ENCODE results near the gene DNAH2. TPM values are rescaled to one million over a fixed set of nuclear protein-coding genes. Genes with fewer than 3 reads are reported as not detected.

DNAH2 gene
- total RNA-seq, 2 donors from 2014 or later = 0.09 to 4.9 TPM

- intact Hi-C loops (cut with DNase I) = loop anchor here (10.0 kb wide), 1 partner anchor 605 kb away; the partner anchor contains the start of genes DVL2 and PHF23
- Histone ChIP-seq H3K4me3 (no peak overlapping the region), H3K9me3 (no peaks in the 10 kb centered on the region), H3K27me3 (replicated peaks; ENCODE audit: insufficient read depth) (no peaks in the 10 kb centered on the region), H3K36me3 (no peaks in the 10 kb centered on the region), H3K27ac (peak overlapping the region; percentile 95 to 98), H3K4me1 (replicated peaks) (peaks cover 22% of the 10 kb centered on the region)
- no peak for DNase-seq (ENCODE audit: low spot score)
- 42% methylated on average over 6 of the region's 6 CpGs for WGBS
- TF ChIP-seq POLR2AphosphoS5 (IDR thresholded peaks at IDR 0.05) (peak; percentile 15), CTCF (IDR thresholded peaks at IDR 0.05) (no peak), POLR2A (IDR thresholded peaks at IDR 0.05) (no peak)
These were observed 121.8 kb downstream of the DNAH2 start for GRCh38 chr17:7839190-7839875.

- Histone ChIP-seq H3K4me1 (replicated peaks) (peaks cover 23% of the 10 kb centered on the region), H3K4me3 (no peak overlapping the region), H3K27ac (peak overlapping the region in 1 of 2 donors; percentile 98), H3K36me3 (no peaks in the 10 kb centered on the region), H3K9me3 (no peaks in the 10 kb centered on the region), H3K27me3 (replicated peaks; ENCODE audit: insufficient read depth) (no peaks in the 10 kb centered on the region)
- 29% methylated on average over 2 of the region's 2 CpGs for WGBS
- TF ChIP-seq POLR2AphosphoS5 (IDR thresholded peaks at IDR 0.05) (no peak), CTCF (IDR thresholded peaks at IDR 0.05) (no peak), POLR2A (IDR thresholded peaks at IDR 0.05) (no peak)
- intact Hi-C loops (cut with DNase I) = loop anchor here (5.0 to 10.0 kb wide), 3 partner anchors 315 to 605 kb away; partner anchors contain the start of genes DVL2, PER1 and PHF23
- DNase-seq (ENCODE audit: low spot score) = no peak
These were observed 122.3 kb downstream of the DNAH2 start for GRCh38 chr17:7839876-7840261.

- H3K4me3 ChIP-seq = no peak overlapping the region
- 43% methylated on average over 1 of the region's 1 CpG for WGBS
These were observed 122.9 kb downstream of the DNAH2 start for GRCh38 chr17:7840441-7840840.

GRCh38 chr17:7840875-7841274 is 123.3 kb downstream of the DNAH2 start:
- WGBS = 67% methylated on average over 1 of the region's 1 CpG
- peaks cover 33% of the 10 kb centered on the region for H3K4me1 ChIP-seq (replicated peaks)
- TF ChIP-seq POLR2AphosphoS5 (IDR thresholded peaks at IDR 0.05) (no peak), CTCF (IDR thresholded peaks at IDR 0.05) (no peak), POLR2A (IDR thresholded peaks at IDR 0.05) (no peak)
- H3K27ac ChIP-seq = peak overlapping the region; percentile 98 to 99
- no peak for DNase-seq (ENCODE audit: low spot score)
- H3K36me3 ChIP-seq = no peaks in the 10 kb centered on the region
- peak overlapping the region in 1 of 2 donors; percentile 67 for H3K4me3 ChIP-seq
- intact Hi-C loops (cut with DNase I) = loop anchor here (5.0 to 10.0 kb wide), 2 partner anchors 314 to 494 kb away; partner anchors contain the start of gene PER1
- H3K27me3 ChIP-seq (replicated peaks; ENCODE audit: insufficient read depth) = no peaks in the 10 kb centered on the region
- no peaks in the 10 kb centered on the region for H3K9me3 ChIP-seq

More at GRCh38 chr17:7840441-7840840, 122.9 kb downstream of the DNAH2 start:
- Histone ChIP-seq H3K27me3 (replicated peaks; ENCODE audit: insufficient read depth) (no peaks in the 10 kb centered on the region), H3K4me1 (replicated peaks) (peaks cover 28% of the 10 kb centered on the region), H3K36me3 (no peaks in the 10 kb centered on the region), H3K27ac (peak overlapping the region; percentile 98 to 99), H3K9me3 (no peaks in the 10 kb centered on the region)
- TF ChIP-seq CTCF (IDR thresholded peaks at IDR 0.05) (no peak), POLR2A (IDR thresholded peaks at IDR 0.05) (no peak), POLR2AphosphoS5 (IDR thresholded peaks at IDR 0.05) (no peak)
- intact Hi-C loops (cut with DNase I) = loop anchor here (5.0 to 10.0 kb wide), 2 partner anchors 314 to 493 kb away; partner anchors contain the start of gene PER1
- DNase-seq (ENCODE audit: low spot score) = no peak

Measured in prostate gland (tissue), 2 donors.